ENCODE data around the gene POT1. TPM values are rescaled to one million over a fixed set of nuclear protein-coding genes. Genes with fewer than 3 reads are reported as not detected.

Gene POT1
- polyA plus RNA-seq, 1 donor (not counting 4 experiments of a cell fraction or from before 2014, with no cell fraction given), result 36.6 TPM

- Histone ChIP-seq H3K36me3 (ENCODE audit: control insufficient read depth in 2 of 2, extremely low read depth in 1 of 2, insufficient read depth in 2 of 2, low read length in 2 of 2) (no peaks in the 10 kb centered on the region), H3K27ac (ENCODE audit: control insufficient read depth, insufficient read depth, low read length) (no peak overlapping the region), H2AFZ (ENCODE audit: control insufficient read depth, low read length) (no peak overlapping the region), H3K79me2 (ENCODE audit: control insufficient read depth, insufficient read depth, low read length) (no peaks in the 10 kb centered on the region), H3K4me1 (ENCODE audit: control insufficient read depth, extremely low read depth, insufficient read depth, low read length) (no peaks in the 10 kb centered on the region), H3K4me2 (ENCODE audit: control insufficient read depth, extremely low read depth, insufficient read depth, low read depth, low read length) (no peak overlapping the region), H4K20me1 (ENCODE audit: control insufficient read depth, extremely low read depth, insufficient read depth, low read length) (no peaks in the 10 kb centered on the region), H3K9me3 (ENCODE audit: control insufficient read depth, low read depth, low read length) (no peaks in the 10 kb centered on the region), H3K4me3 (ENCODE audit: control insufficient read depth in 2 of 3, extremely low read depth in 1 of 3, insufficient read depth in 2 of 3, low read depth in 1 of 3, low read length in 3 of 3) (no peak overlapping the region), H3K9me1 (ENCODE audit: control insufficient read depth, extremely low read depth, insufficient read depth, low read length) (no peaks in the 10 kb centered on the region), H3K9ac (ENCODE audit: control insufficient read depth, extremely low read depth, insufficient read depth, low read length) (no peak overlapping the region), H3K27me3 (ENCODE audit: control insufficient read depth, extremely low read depth, insufficient read depth, low read length) (no peaks in the 10 kb centered on the region)
- TF ChIP-seq CTCF (optimal IDR thresholded peaks at IDR 0.05 in 1 of 3, IDR thresholded peaks at IDR 0.05 in 1 of 3, conservative IDR thresholded peaks at IDR 0.05 in 1 of 3; ENCODE audit: extremely low read depth in 1 of 3, insufficient read depth in 2 of 3, low read length in 3 of 3) (no peak), EZH2 (IDR thresholded peaks at IDR 0.05; ENCODE audit: low read length) (no peak)
- dilution Hi-C loops (cut with MboI; ENCODE audit: extremely low pct_ligation_motif_present, low sequenced_read_pairs), result no loop called here
- FAIRE-seq (no peak), DNase-seq (ENCODE audit: low read depth, low spot score) (no peak)
These were observed 129.2 kb downstream of the POT1 start for GRCh38 chr7:124800386-124800785.

GRCh38 chr7:124799448-124799847, 130.2 kb downstream of the POT1 start:
- Histone ChIP-seq H4K20me1 (ENCODE audit: control insufficient read depth, extremely low read depth, insufficient read depth, low read length) (no peaks in the 10 kb centered on the region), H3K9ac (ENCODE audit: control insufficient read depth, extremely low read depth, insufficient read depth, low read length) (no peak overlapping the region), H3K4me2 (ENCODE audit: control insufficient read depth, extremely low read depth, insufficient read depth, low read depth, low read length) (no peak overlapping the region), H3K27ac (ENCODE audit: control insufficient read depth, insufficient read depth, low read length) (no peak overlapping the region), H3K4me3 (ENCODE audit: control insufficient read depth in 2 of 3, extremely low read depth in 1 of 3, insufficient read depth in 2 of 3, low read depth in 1 of 3, low read length in 3 of 3) (no peak overlapping the region), H2AFZ (ENCODE audit: control insufficient read depth, low read length) (no peak overlapping the region), H3K4me1 (ENCODE audit: control insufficient read depth, extremely low read depth, insufficient read depth, low read length) (no peaks in the 10 kb centered on the region), H3K9me1 (ENCODE audit: control insufficient read depth, extremely low read depth, insufficient read depth, low read length) (no peaks in the 10 kb centered on the region), H3K79me2 (ENCODE audit: control insufficient read depth, insufficient read depth, low read length) (no peaks in the 10 kb centered on the region), H3K9me3 (ENCODE audit: control insufficient read depth, low read depth, low read length) (no peaks in the 10 kb centered on the region), H3K27me3 (ENCODE audit: control insufficient read depth, extremely low read depth, insufficient read depth, low read length) (no peaks in the 10 kb centered on the region), H3K36me3 (ENCODE audit: control insufficient read depth in 2 of 2, extremely low read depth in 1 of 2, insufficient read depth in 2 of 2, low read length in 2 of 2) (no peaks in the 10 kb centered on the region)
- TF ChIP-seq EZH2 (IDR thresholded peaks at IDR 0.05; ENCODE audit: low read length) (no peak), CTCF (optimal IDR thresholded peaks at IDR 0.05 in 1 of 3, IDR thresholded peaks at IDR 0.05 in 1 of 3, conservative IDR thresholded peaks at IDR 0.05 in 1 of 3; ENCODE audit: extremely low read depth in 1 of 3, insufficient read depth in 2 of 3, low read length in 3 of 3) (no peak)
- DNase-seq (ENCODE audit: low read depth, low spot score) (no peak), FAIRE-seq (no peak)
- dilution Hi-C loops (cut with MboI; ENCODE audit: extremely low pct_ligation_motif_present, low sequenced_read_pairs), result no loop called here

Data from keratinocyte (primary cell).